Adrenal gland (tissue), 5 donors: ENCODE results near the gene ZNF799.

Source experiments
- CTCF ChIP-seq, 6 experiments: fragments of 450-650 bp in 4 of 6; fragments of 200-600 bp in 2 of 6; sonication (generic) in 1 of 6; IDR thresholded peaks; 1 replicate in 5 of 6; 2 replicates in 1 of 6; pipeline versions ENCODE4 v1.5.1 to v1.8.0; 2016 to 2021; ENCODE audit warnings: antibody characterized with exemption in 6 of 6, mild to moderate bottlenecking in 2 of 6, moderate library complexity in 1 of 6
- POLR2A ChIP-seq, 2 donors: fragments of 450-650 bp; IDR thresholded peaks; one replicate each; pipeline ENCODE4 v1.6.1; 2017; ENCODE audit warnings: antibody characterized with exemption in 2 of 2, mild to moderate bottlenecking in 2 of 2, moderate library complexity in 1 of 2
- donor health status: DM: no; HTN: no; CAD: no.

GRCh38 chr19:12448808-12449207, 47.7 kb upstream of the ZNF799 start:
- TF ChIP-seq CTCF (IDR thresholded peaks at IDR 0.05) (no peak), POLR2A (IDR thresholded peaks at IDR 0.05) (no peak)
